ENCODE results near the gene HSP90AB1.

- TF ChIP-seq, protein P1, sequence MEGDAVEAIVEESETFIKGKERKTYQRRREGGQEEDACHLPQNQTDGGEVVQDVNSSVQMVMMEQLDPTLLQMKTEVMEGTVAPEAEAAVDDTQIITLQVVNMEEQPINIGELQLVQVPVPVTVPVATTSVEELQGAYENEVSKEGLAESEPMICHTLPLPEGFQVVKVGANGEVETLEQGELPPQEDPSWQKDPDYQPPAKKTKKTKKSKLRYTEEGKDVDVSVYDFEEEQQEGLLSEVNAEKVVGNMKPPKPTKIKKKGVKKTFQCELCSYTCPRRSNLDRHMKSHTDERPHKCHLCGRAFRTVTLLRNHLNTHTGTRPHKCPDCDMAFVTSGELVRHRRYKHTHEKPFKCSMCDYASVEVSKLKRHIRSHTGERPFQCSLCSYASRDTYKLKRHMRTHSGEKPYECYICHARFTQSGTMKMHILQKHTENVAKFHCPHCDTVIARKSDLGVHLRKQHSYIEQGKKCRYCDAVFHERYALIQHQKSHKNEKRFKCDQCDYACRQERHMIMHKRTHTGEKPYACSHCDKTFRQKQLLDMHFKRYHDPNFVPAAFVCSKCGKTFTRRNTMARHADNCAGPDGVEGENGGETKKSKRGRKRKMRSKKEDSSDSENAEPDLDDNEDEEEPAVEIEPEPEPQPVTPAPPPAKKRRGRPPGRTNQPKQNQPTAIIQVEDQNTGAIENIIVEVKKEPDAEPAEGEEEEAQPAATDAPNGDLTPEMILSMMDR (IDR thresholded peaks at IDR 0.05; ENCODE audit: insufficient read depth, low read length), result no peak
- TF ChIP-seq GABPA (IDR thresholded peaks at IDR 0.05; ENCODE audit: low read depth), result no peak
Measured at GRCh38 chr6:44228031-44228430, 18.9 kb upstream of the HSP90AB1 start.
